NCI-H2029 (cell line): ENCODE results near the gene CDYL2.
"Not testable (repeated sequence)": the region's sequence is repeated elsewhere in the genome, so short reads cannot be mapped to it uniquely, and the experiment has no call there.

Experiments
- DNase-seq: peaks from one replicate; lab custom pipeline; 2025; lab: John Stamatoyannopoulos, UW

The CDYL2 gene

GRCh38 chr16:80670170-80670865, 134.1 kb downstream of the CDYL2 start:
- no peak for DNase-seq

DNA sequence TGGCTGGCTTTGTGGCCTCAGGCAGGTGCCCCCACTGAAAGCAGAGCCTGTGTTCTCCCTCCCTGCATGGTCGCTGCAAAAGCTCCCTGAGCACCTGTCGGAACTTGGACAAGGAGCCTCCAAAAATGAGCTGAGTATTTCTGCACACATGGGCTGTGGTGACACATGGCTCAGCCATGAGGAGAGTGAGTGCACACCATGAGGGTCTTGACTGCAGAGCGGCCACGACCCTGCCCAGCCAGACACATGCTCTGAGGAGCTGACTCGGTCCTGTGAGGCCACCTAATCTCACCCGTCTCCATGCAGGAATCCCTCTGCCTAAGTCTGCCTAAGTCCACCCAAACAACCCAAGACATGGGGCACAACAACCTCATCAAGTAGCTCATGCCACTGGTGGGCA, 134.7 kb downstream of the CDYL2 start:
- DNase-seq: no peak

DNA sequence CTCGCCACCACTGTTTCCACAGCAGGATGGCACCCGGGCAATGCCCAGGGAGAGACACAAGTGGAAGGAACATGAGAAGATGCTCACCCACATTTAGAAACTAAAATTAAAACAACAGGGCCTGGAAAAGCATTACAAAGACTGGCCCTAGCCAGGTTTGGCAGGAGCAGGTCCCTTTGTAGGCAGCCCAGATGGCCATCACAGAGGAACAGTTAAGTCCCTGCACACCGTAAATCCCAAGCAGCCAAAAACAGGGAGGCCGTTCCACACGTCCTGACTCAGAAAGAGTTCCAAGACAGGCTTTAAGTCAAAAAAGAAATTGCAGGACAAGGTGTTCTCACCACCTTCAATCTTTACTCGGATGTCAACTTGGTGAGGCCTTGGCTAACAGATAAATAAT, 136.5 kb downstream of the CDYL2 start:
- DNase-seq: no peak

GRCh38 chr16:80667251-80667560, 137.2 kb downstream of the CDYL2 start:
- DNase-seq: no peak

DNA sequence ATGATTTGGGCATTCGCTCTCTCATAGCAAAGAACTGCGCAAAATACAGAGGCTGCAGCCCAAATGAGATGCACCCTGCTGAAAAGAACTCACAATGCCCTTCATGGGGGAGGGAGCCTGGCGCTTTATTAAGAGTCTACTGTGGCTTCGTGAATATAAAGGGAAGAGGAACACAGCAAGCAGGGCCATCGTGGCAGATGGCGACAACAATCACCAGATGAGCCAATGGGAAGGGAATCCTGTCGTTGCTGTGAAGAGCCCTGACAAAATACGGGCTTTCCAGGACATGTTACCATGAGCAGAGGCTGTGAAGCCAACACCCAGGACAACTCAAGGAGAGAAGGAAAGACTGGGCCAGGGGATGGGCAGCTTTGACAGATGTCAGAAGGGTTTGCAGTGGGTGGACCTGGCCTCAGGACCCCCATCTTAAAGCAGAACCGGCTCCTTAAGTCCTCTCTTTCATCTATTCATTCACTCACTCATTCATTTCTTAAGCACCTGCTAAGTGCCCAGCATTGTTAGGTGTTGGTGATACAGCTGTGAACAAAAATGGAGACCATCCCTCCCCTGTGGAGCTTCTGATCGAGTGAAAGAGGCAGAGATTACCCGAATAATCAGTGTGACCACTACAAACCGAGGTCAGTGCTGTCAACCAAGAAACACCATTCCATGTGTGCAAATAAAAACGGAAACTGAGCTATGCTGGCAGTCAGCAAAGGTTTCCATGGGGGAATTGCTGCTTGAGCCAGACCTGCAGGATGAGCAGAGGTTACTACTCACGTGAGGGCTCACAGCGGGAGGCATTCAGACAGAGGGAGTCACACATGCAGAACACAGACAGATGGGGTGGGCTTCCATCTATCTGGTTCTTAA, 137.8 kb downstream of the CDYL2 start:
- DNase-seq: no peak

DNA sequence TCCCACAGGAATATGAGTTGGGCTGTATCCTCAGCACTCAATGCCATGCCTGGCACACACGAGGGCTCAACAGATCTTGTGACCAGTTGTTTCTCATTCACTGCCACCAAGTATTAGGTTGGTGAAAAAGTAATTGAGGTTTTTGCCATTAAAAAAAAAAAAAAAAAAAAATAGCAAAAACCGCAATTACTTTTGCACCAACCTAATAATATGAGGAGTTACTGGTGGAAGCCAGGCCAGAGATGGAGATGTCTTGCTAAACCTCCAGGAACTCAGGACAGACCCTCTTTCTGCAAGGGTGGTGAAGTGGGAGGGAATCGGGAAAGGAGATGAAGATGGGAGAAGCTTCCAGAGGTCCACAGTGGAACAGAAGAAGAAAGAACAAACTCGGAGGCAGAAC, 139.0 kb downstream of the CDYL2 start:
- no peak for DNase-seq

GRCh38 chr16:80664786-80665185, 139.6 kb downstream of the CDYL2 start:
- no peak for DNase-seq

GRCh38 chr16:80664226-80664625, 140.2 kb downstream of the CDYL2 start:
- no peak for DNase-seq

DNA sequence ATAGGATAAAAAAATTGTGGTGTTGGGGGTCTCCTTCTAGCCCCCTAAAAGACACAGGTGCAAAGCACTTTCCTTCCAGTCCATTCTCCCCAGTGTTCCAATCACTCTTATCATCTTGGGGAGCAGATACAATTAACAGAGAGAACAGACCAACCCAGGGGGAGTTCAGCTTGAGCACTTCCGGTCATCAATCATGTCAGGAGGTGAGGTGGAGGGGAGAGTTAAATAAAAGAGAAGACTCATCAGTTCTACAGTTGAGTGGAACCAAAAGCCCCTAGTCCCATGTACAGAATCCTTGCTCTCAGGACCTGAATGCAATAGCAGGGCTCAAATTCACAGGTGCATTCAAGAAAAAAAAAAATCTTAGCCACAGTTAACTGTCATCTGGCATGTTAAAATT, 141.3 kb downstream of the CDYL2 start:
- no peak for DNase-seq

DNA sequence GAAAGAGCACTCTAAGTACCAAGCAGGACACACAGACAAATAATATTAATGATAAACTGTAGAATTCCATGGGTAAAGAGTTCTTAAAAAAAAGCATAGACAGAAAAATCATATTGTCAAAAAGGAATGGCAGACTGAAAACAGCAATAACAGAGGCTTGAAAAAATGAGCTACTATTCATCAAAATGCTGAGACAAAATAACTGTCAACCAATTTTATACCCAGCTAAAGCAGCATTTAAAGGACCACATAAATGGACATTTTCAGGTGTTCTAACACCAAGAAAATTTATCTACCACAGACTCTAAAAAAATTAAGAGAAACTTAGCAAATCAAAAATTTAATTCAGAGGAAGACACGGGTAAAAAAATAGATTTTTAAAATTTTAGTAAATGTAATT, 144.5 kb downstream of the CDYL2 start:
- no peak for DNase-seq

- no peak for DNase-seq
These were observed 147.7 kb downstream of the CDYL2 start for GRCh38 chr16:80656711-80657150.

- no peak for DNase-seq
These were observed 148.2 kb downstream of the CDYL2 start for GRCh38 chr16:80656161-80656560.

GRCh38 chr16:80655751-80656150, 148.6 kb downstream of the CDYL2 start:
- no peak for DNase-seq

DNA sequence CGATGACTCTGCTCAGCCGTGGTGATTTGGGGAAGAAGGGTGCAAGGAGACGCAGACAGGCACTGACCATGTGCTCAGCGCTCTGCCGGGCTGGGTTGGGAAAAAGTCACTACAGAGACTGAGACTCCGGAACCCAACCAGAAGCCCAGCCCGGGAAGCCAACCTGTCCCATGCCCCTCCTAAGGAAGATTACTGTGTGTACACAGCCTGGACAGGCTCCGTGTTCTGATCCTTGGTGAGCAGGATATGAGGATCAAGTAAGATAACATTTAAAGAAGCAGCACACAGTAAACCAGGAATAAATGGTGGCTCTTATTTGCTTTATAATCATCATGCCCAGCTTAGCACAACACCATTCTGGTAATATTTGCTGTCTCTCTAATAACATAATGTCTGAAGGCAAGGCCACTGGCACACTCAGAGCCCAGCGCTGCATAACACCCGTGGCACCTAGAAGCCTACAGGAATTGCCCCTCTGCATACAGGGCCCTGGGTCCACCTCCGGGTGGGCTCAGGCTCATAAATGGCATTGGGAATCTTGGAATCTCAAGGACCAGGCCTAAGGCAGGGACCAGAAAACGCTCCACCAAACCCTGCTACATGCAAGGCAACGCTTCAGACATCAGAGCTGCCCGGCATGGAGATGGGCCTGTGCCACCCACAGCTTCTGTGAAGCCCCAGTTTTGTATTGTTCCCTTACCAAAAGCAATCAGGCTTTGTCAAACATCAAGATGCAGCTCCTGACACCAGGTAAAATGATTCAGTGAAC, 150.1 kb downstream of the CDYL2 start:
- no peak for DNase-seq

DNA sequence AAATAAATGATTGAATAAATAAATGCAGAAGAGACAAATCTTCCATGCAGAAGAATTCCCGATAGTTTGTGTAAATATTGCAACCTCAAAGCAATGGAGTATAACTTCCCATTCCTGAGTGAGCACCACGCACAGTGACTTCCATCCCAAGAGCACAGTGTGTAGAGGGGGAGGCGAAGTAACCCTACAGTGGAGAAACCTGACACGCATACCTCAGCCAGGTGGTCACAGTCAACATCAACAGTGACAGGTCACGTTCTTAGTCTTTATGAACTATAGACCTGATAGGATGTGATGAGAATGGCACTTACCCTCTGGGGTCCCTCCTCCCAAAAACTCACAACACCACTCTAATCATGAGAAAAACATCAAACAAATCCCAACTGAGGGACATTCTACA, 152.0 kb downstream of the CDYL2 start:
- DNase-seq: no peak

GRCh38 chr16:80650281-80650680, 154.1 kb downstream of the CDYL2 start:
- not testable (repeated sequence) for DNase-seq

- DNase-seq: no peak
These were observed 164.1 kb downstream of the CDYL2 start for GRCh38 chr16:80640316-80640715.

DNA sequence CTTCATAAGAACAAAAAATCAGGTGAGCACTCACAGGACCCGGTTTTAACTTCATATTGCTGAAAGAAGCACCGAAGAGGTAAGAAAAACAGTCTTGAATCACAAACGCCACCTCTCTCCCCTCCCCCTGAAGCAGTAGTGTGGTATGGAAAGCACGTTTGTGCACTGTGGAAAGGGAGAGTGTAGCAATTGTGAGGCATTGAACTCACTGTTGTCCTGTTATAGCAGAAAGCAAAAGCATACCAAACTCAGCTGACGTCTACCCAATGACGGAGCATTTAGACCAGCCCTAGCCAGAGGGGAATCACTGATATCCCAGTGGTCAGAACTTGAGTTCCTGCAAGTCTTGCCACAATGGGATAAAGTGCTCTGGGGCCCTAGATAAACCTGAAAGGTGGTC, 164.8 kb downstream of the CDYL2 start:
- no peak for DNase-seq

GRCh38 chr16:80637621-80638020, 166.8 kb downstream of the CDYL2 start:
- no peak for DNase-seq

GRCh38 chr16:80631581-80631980, 172.8 kb downstream of the CDYL2 start:
- DNase-seq: no peak

DNA sequence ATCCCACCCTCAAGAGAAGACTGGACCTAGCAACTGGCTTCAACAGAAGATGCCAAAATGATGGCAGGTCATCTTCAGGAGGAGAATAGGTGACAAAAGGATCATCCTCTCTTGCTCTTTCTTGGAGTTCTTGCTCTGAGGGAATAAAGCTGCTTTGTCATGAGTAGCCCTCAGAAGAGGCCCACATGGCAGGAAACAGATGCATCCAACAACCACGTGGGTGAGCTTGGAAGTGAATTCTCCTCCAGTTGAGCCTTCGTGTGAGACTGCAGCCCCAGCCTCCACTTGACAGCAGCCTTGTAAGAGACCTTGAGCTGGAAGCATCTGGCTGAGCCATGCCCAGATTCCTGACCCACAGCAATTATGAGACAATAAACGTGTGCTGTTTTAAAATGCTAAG, 176.1 kb downstream of the CDYL2 start:
- no peak for DNase-seq

DNA sequence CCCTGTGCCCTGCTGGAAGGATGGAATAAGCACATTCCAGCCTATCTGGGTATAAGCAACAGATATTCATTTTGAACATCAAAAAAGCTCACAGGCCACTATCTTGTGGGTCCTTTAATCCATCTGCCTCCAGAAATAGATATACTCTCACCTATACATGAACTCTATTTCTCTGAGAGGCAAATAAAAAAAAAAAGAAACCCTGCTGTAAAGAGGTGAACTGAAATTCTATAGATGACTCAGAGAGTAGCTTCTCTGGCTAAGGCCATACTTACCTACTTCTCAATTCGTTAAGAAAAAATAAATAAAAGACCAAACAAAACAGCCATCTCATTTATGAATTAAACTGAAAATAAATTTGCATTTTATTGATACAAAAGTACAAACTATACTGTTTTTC, 177.3 kb downstream of the CDYL2 start:
- no peak for DNase-seq

DNA sequence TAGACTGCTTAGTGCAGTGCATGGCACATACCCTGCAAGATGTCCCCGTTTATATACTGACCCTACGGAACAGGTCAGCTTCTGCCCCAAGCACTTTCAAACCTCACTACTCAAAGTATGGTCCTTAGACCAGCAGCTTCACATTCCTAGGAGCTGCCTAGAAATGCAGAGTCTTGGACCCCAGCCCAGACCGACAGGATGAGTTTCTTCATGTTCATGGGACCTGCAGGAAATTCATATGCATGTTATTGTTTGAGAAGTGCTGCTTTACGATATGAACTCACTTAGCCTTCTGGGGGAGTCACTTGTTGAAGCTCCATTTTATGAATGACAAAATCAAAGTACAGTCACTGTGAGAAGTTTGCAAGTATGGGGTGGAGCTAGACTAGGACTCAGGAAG, 181.0 kb downstream of the CDYL2 start:
- no peak for DNase-seq
